Nucleus accumbens (tissue), 56 donors: ENCODE results near the gene CTPS2.

Experiments
- DNase-seq, 56 donors: peaks; one replicate each; lab custom pipeline; 2025; lab: John Stamatoyannopoulos, UW

CTPS2 gene

GRCh38 chrX:16714504-16714903 is 2.0 kb upstream of the CTPS2 start:
- DNase-seq = no peak

GRCh38 chrX:16711893-16712547 is 449 bp downstream of the CTPS2 start:
- DNase-seq = peak in 19 of 56 donors; percentile 0 to 42 (median 7)

GRCh38 chrX:16711219-16711811 is 1.2 kb downstream of the CTPS2 start:
- DNase-seq = no peak

- no peak for DNase-seq
These were observed 4.5 kb downstream of the CTPS2 start for GRCh38 chrX:16708016-16708415.

GRCh38 chrX:16705370-16705769 is 7.1 kb downstream of the CTPS2 start:
- DNase-seq = no peak

GRCh38 chrX:16702700-16703599 is 9.5 kb downstream of the CTPS2 start:
- DNase-seq = no peak

- no peak for DNase-seq
These were observed 11.7 kb downstream of the CTPS2 start for GRCh38 chrX:16700734-16701133.

- DNase-seq = no peak
These were observed 13.1 kb downstream of the CTPS2 start for GRCh38 chrX:16699389-16699788.

GRCh38 chrX:16696956-16697355 is 15.5 kb downstream of the CTPS2 start:
- no peak for DNase-seq

- peak in 40 of 56 donors; percentile 0 to 72 (median 7) for DNase-seq
These were observed 17.3 kb downstream of the CTPS2 start for GRCh38 chrX:16695079-16695676.

GRCh38 chrX:16687514-16687913 is 25.0 kb downstream of the CTPS2 start:
- DNase-seq = no peak

GRCh38 chrX:16683007-16683664 is 29.3 kb downstream of the CTPS2 start:
- DNase-seq = no peak

- DNase-seq = no peak
These were observed 33.8 kb downstream of the CTPS2 start for GRCh38 chrX:16678689-16679088.

- DNase-seq = peak in 11 of 56 donors; percentile 0 to 35 (median 2)
These were observed 41.5 kb downstream of the CTPS2 start for GRCh38 chrX:16671005-16671404.

GRCh38 chrX:16666541-16666940 is 45.9 kb downstream of the CTPS2 start:
- peak in 25 of 56 donors; percentile 0 to 30 (median 9) for DNase-seq

- DNase-seq = no peak
These were observed 47.4 kb downstream of the CTPS2 start for GRCh38 chrX:16665089-16665488.

- no peak for DNase-seq
These were observed 47.8 kb downstream of the CTPS2 start for GRCh38 chrX:16664626-16665025.

GRCh38 chrX:16664074-16664473 is 48.4 kb downstream of the CTPS2 start:
- no peak for DNase-seq

GRCh38 chrX:16662402-16662801 is 50.1 kb downstream of the CTPS2 start:
- DNase-seq = no peak

GRCh38 chrX:16661495-16661894 is 51.0 kb downstream of the CTPS2 start:
- no peak for DNase-seq
